Stimulated activated naive CD8-positive, alpha-beta T cell treated with anti-CD3 and anti-CD28 coated beads, Interleukin-15, Interleukin-2, amounts not matched to agents 100 ng/mL and 50 ng/mL, for 24 hours (primary cell): Measurements from ENCODE around the gene TPBG.
"Not testable (repeated sequence)": the region's sequence is repeated elsewhere in the genome, so short reads cannot be mapped to it uniquely, and the experiment has no call there.

Source experiments
- H3K27ac Mint-ChIP-seq: one replicate; pipeline ENCODE4 v1.8.0; 2021; ENCODE audit warnings: mild to moderate bottlenecking, mixed read lengths
- H3K27me3 Mint-ChIP-seq: one replicate; pipeline ENCODE4 v1.8.0; 2021; ENCODE audit warnings: mixed read lengths
- H3K36me3 Mint-ChIP-seq: one replicate; pipeline ENCODE4 v1.8.0; 2021; ENCODE audit warnings: low read depth, mixed read lengths
- H3K4me1 Mint-ChIP-seq: one replicate; pipeline ENCODE4 v1.8.0; 2021; ENCODE audit warnings: low read depth, mixed read lengths
- H3K4me3 Mint-ChIP-seq: one replicate; pipeline ENCODE4 v1.8.0; 2021; ENCODE audit warnings: mild to moderate bottlenecking, mixed read lengths
- H3K9me3 Mint-ChIP-seq: one replicate; pipeline ENCODE4 v1.8.0; 2021; ENCODE audit warnings: mixed read lengths

TPBG gene

DNA sequence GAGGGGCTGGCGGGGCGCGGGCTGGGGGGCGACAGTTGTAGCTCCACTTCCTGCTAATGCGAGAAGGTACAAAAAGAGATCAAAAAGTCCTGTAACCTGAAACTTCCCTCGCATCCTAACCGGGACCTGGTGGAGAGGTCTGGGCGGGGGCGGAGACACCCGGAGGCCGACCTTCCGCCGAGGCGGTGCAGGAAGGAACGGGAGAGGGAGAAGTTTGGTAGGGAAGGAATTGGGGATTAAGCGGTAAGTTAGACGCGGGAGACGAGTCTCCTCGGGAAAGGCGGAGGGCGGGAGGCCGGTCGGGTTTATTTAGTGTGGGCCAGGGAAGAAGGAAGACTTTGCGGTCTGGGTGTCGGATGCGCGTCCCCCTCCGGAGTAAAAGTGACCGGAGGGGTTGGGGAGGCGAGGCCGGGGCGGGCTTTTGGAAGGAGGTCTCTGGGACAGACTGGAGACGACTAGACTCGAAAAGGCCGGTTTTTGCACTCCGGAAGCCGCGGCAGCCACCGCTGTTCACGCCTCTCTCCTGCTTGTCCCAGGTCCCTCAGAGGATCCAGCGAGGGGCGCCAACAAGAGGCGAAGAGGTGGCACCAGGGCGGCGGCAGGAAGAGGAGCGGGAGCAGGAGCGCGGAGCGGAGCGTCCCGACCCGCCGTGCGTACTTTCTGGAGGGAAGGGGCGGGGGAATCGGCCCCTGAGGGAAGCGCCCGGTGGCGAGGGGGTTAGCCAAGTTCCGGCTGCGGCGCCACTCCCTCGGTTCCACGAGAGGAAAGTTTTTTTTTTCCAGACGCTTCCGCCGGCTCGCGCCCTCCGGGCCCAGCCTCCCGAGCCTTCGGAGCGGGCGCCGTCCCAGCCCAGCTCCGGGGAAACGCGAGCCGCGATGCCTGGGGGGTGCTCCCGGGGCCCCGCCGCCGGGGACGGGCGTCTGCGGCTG lies 734 bp downstream of the TPBG start:
- Mint-ChIP-seq H3K4me1 (peaks cover 16% of the 10 kb centered on the region), H3K27ac (no peak overlapping the region), H3K4me3 (peak overlapping the region; percentile 78), H3K36me3 (no peaks in the 10 kb centered on the region), H3K27me3 (peaks cover 68% of the 10 kb centered on the region), H3K9me3 (no peaks in the 10 kb centered on the region)

DNA sequence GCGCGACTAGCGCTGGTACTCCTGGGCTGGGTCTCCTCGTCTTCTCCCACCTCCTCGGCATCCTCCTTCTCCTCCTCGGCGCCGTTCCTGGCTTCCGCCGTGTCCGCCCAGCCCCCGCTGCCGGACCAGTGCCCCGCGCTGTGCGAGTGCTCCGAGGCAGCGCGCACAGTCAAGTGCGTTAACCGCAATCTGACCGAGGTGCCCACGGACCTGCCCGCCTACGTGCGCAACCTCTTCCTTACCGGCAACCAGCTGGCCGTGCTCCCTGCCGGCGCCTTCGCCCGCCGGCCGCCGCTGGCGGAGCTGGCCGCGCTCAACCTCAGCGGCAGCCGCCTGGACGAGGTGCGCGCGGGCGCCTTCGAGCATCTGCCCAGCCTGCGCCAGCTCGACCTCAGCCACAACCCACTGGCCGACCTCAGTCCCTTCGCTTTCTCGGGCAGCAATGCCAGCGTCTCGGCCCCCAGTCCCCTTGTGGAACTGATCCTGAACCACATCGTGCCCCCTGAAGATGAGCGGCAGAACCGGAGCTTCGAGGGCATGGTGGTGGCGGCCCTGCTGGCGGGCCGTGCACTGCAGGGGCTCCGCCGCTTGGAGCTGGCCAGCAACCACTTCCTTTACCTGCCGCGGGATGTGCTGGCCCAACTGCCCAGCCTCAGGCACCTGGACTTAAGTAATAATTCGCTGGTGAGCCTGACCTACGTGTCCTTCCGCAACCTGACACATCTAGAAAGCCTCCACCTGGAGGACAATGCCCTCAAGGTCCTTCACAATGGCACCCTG lies 1.6 kb downstream of the TPBG start:
- peaks cover 65% of the 10 kb centered on the region for H3K27me3 Mint-ChIP-seq
- no peaks in the 10 kb centered on the region for H3K36me3 Mint-ChIP-seq
- no peaks in the 10 kb centered on the region for H3K9me3 Mint-ChIP-seq
- H3K27ac Mint-ChIP-seq: no peak overlapping the region
- peaks cover 16% of the 10 kb centered on the region for H3K4me1 Mint-ChIP-seq
- peak overlapping the region; percentile 62 for H3K4me3 Mint-ChIP-seq

DNA sequence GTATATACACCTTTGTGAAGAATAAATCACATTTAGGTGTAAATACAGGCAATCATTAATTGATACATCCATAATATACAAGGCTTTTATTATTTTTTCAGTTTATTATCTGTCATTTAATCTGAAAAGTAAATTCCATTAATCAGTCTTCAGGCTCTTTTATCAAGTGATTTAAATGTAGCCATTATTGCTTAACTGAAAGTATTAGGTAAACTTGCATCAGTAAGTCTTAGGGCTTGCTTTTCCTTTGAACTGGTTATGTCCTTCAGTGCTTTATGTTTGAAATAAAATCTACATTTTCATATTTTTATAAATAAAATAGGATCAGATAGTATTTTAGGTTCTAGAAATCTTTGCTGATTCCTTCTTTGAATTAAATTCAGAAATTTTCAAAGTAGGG lies 4.1 kb downstream of the TPBG start:
- Mint-ChIP-seq H3K27me3 (peaks cover 50% of the 10 kb centered on the region), H3K27ac (no peak overlapping the region), H3K36me3 (no peaks in the 10 kb centered on the region), H3K9me3 (no peaks in the 10 kb centered on the region), H3K4me3 (no peak overlapping the region), H3K4me1 (peaks cover 16% of the 10 kb centered on the region)

DNA sequence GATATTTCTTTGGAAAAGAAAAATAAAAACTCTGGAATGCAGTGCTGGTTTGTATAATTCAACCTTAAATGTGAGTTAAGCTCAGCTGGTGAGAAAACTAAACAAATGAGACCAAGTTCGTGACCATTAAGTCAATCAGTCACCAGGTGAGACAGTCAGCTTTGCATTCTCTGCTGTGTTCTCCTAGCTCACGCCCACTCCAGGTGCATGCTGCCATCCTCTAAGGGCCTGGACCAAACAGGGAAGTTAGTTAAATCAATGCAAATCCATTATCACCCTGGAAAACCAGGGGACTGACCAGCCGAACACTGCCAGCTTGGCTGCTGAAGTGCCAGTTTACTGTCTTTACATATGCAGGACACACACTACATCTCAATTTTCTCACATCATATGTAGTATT lies 7.2 kb downstream of the TPBG start:
- Mint-ChIP-seq H3K9me3 (no peaks in the 10 kb centered on the region), H3K36me3 (no peaks in the 10 kb centered on the region), H3K4me1 (no peaks in the 10 kb centered on the region), H3K27ac (no peak overlapping the region), H3K4me3 (no peak overlapping the region), H3K27me3 (peaks cover 22% of the 10 kb centered on the region)

DNA sequence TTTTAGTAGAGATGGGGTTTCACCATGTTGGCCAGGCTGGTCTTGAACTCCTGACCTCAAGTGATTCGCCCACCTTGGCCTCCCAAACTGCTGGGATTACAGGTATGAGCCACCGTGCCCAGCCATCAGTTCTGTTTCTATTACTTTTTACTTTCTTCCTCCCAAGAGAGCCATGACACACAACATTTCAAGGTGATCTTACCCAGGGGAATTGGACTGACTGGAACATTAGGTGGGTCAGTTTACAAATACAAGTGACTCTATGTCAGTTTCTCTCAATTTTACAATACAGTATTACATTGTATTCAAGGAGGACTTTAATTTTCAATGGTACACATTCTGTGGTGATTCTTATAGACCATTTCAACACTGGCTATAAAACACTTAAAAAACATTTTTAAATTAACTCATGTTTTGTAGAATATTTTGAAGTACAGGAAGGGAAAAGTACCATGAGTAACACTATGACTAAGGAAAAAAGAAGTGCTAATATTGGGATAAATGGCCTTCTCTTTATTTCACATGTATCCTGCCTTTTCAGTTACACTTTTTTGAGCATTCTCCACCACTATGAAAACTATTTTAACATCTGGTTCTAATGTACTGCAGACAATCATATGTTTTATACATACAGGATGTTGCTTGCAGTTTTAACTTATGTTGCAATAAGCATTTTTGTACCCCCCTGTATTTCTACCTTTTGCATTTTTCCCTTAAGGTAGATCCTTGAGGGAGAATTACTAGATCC lies 8.4 kb downstream of the TPBG start:
- Mint-ChIP-seq H3K9me3 (no peaks in the 10 kb centered on the region), H3K27me3 (peaks cover 11% of the 10 kb centered on the region), H3K27ac (no peak overlapping the region), H3K4me3 (no peak overlapping the region), H3K36me3 (no peaks in the 10 kb centered on the region), H3K4me1 (no peaks in the 10 kb centered on the region)

DNA sequence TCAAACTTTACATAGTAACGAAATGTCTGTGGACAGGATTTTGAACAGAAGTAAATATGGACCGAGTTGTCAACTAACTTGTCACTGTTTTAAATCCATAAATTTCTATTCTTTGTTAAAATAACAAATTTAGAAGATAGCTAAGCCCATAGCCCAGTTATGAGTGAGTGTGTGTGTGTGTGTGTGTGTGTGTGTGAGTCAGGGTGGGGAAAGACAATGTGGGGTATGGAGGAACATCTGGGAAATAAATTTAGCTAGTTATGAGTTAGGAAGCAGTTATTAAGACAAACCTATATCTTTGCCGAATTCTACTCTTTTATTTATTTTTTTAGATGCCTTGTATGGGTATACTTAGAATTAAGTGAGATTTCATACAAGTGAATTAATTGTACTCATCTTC lies 9.0 kb downstream of the TPBG start:
- no peak overlapping the region for H3K27ac Mint-ChIP-seq
- no peaks in the 10 kb centered on the region for H3K9me3 Mint-ChIP-seq
- no peaks in the 10 kb centered on the region for H3K36me3 Mint-ChIP-seq
- H3K4me3 Mint-ChIP-seq: no peak overlapping the region
- H3K4me1 Mint-ChIP-seq: no peaks in the 10 kb centered on the region
- peaks cover 10% of the 10 kb centered on the region for H3K27me3 Mint-ChIP-seq

DNA sequence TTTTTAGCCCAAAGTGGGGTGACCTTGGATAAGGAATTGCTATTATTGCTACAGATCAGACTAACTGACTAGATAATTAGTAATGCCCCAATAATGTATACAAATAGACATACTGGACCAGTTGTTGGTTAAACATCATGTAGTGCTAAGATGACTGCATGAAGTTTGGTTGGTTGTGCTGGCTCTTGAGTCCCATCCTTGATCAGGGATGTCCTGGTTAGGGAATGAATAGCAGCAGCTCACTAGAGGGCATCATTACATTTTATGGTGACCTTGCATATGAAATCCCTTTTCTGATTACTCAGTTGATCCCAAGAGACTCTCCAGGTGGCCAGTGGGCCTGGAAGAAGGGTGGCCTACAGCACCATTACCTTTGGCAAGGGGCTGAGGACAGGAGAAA lies 10.9 kb downstream of the TPBG start:
- peaks cover 7% of the 10 kb centered on the region for H3K27me3 Mint-ChIP-seq
- H3K4me1 Mint-ChIP-seq: no peaks in the 10 kb centered on the region
- H3K4me3 Mint-ChIP-seq: no peak overlapping the region
- no peak overlapping the region for H3K27ac Mint-ChIP-seq
- no peaks in the 10 kb centered on the region for H3K36me3 Mint-ChIP-seq
- H3K9me3 Mint-ChIP-seq: no peaks in the 10 kb centered on the region

DNA sequence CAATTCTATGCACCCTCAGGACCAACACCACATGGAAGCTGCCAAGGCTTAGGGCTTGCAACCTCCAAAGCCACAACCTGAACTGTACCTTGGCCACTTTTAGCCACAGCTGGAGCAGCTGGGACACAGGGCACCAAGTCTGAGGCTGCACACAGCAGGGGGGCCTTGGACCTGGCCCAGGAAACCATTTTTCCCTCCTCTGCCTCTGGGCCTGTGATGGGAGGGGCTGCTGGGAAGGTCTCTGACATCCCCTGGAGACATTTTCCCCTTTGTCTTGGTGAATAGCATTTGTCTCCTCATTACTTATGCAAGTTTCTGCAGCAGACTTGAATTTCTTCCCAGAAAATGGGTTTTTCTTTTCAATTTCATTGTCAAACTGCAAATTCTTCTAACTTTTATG lies 13.0 kb downstream of the TPBG start:
- Mint-ChIP-seq H3K36me3 (no peaks in the 10 kb centered on the region), H3K27me3 (peaks cover 4% of the 10 kb centered on the region), H3K4me1 (no peaks in the 10 kb centered on the region), H3K4me3 (no peak overlapping the region), H3K9me3 (no peaks in the 10 kb centered on the region), H3K27ac (no peak overlapping the region)

DNA sequence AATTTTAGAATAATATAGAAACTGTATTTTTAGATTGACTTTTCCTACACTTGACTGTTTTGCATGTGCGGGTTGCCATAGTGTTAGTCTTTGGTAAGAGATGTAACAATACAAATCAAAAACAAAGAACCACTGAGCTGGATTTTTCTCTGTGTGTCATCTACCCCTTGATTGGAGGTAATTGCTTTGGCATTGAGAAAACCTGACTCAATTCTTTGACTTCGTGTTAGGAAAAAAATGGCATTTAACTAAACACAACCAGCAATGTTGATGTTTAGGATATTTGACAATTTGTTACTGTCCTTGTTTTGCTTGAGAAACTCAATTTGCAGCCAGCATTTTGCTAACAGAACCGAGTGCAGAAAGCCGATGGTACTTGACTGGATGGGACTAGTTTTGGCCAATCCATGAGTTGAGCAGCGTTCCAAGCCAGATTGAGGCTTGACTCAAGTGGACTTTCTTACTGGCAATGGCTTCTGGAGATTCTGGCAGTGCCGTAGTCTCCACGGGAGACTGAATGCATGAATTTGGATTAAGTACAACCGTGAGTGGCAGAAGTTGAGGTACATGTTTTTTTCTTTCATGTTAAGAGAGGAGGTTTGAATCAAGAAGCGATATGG lies 17.1 kb downstream of the TPBG start:
- no peaks in the 10 kb centered on the region for H3K27me3 Mint-ChIP-seq
- no peaks in the 10 kb centered on the region for H3K9me3 Mint-ChIP-seq
- H3K4me3 Mint-ChIP-seq: no peak overlapping the region
- H3K36me3 Mint-ChIP-seq: no peaks in the 10 kb centered on the region
- H3K27ac Mint-ChIP-seq: no peak overlapping the region
- no peaks in the 10 kb centered on the region for H3K4me1 Mint-ChIP-seq

DNA sequence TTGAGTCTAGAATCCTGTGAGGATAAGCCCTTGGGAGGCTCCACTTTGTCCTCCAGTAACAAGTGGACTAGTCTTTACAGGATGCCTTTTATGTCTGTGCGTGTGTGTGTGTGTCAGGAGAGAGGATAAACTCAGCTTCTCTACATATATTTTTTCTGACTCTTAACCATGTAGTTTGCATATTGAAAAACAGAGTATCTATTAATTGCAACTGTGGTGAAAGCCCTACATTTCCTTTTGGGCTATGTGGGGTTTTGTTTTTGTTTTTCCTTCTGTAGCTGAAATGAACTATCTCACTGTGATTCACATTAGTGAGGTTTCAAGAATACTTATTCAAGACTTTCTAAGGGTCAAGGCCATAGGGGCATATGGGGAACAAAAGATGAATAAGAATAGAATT lies 17.7 kb downstream of the TPBG start:
- Mint-ChIP-seq H3K36me3 (no peaks in the 10 kb centered on the region), H3K9me3 (no peaks in the 10 kb centered on the region)

DNA sequence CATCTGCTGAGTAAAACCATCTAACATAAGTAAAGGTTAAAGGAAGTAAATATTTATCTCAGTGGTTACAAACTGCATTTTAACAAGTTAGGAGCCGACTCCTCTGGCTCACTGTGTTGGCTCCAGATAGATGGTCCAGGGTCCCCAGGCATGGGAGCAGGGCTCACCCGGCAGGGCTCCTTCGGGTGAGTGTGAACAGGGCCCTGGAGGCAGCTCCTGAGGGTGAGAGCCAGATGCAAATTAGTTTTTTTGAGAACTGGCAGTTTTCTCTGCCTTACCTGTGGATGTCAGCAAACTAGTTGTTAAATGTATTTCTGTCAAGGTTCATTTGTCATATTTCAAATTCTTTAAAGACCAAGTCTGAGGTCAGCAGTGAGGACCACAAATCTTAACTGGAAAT lies 21.5 kb downstream of the TPBG start:
- H3K4me1 Mint-ChIP-seq: no peaks in the 10 kb centered on the region
- H3K9me3 Mint-ChIP-seq: no peaks in the 10 kb centered on the region
- no peaks in the 10 kb centered on the region for H3K27me3 Mint-ChIP-seq
- H3K36me3 Mint-ChIP-seq: no peaks in the 10 kb centered on the region
- H3K27ac Mint-ChIP-seq: no peak overlapping the region
- H3K4me3 Mint-ChIP-seq: no peak overlapping the region

More for the DNA sequence above, 17.7 kb downstream of the TPBG start:
- Mint-ChIP-seq H3K4me3 (no peak overlapping the region), H3K27me3 (no peaks in the 10 kb centered on the region), H3K27ac (no peak overlapping the region), H3K4me1 (no peaks in the 10 kb centered on the region)

DNA sequence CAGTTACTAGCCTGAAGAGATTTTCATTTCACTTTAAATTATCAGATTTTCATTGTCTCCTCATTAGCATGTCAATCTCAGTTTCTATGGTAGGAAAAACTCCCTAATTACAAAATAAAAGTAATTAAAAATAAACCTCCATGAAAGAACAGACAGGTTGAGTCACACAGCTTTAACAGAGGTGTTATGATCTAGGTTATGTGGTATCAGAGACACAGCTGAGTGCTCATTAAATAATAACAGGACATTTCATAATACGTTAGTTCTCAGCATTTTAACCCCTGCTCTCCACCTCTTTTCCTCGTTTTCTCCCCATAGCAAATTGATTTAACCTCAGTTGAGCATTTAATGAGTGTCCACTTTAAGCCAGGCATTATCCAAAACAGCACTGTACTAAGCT lies 21.9 kb downstream of the TPBG start:
- Mint-ChIP-seq H3K36me3 (no peaks in the 10 kb centered on the region), H3K4me3 (no peak overlapping the region), H3K4me1 (no peaks in the 10 kb centered on the region), H3K27me3 (no peaks in the 10 kb centered on the region), H3K9me3 (no peaks in the 10 kb centered on the region), H3K27ac (no peak overlapping the region)

DNA sequence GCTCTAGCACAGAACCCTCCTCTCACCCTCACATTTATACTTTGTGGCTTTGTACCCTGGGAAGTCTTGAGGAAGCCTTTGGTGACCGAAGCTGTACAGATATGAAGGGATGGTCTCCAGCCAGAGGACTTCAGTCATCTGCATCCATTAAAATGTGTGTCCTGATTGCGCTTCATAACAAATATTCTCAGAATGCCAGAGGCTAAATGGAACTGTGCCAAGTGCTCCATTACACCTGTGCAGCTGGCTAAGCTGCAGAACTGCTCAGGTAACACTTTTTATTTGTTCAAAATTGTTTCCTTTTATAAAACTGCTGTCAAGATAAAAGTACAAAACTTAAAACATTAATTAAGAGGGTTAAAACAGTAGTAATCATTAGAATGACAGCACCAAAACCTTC lies 22.3 kb downstream of the TPBG start:
- no peak overlapping the region for H3K27ac Mint-ChIP-seq
- no peaks in the 10 kb centered on the region for H3K9me3 Mint-ChIP-seq
- no peaks in the 10 kb centered on the region for H3K4me1 Mint-ChIP-seq
- no peaks in the 10 kb centered on the region for H3K36me3 Mint-ChIP-seq
- H3K27me3 Mint-ChIP-seq: no peaks in the 10 kb centered on the region
- no peak overlapping the region for H3K4me3 Mint-ChIP-seq

DNA sequence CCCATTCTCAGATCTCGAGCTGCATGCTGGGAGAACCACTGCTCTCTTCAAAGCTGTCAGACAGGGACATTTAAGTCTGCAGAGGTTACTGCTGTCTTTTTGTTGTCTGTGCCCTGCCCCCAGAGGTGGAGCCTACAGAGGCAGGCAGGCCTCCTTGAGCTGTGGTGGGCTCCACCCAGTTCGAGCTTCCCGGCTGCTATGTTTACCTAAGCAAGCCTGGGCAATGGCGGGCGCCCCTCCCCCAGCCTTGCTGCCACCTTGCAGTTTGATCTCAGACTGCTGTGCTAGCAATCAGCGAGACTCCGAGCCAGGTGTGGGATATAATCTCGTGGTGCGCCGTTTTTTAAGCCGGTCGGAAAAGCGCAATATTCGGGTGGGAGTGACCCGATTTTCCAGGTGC lies 31.2 kb downstream of the TPBG start:
- not testable (repeated sequence) for H3K4me1 Mint-ChIP-seq, H3K4me3 Mint-ChIP-seq, H3K9me3 Mint-ChIP-seq, H3K27ac Mint-ChIP-seq, H3K27me3 Mint-ChIP-seq, H3K36me3 Mint-ChIP-seq
